MCF 10A (cell line): ENCODE measurements around the gene CDH10. TPM values are rescaled to one million over a fixed set of nuclear protein-coding genes. Genes with fewer than 3 reads are reported as not detected.

ENCODE experiments used
- BruUV-seq: library from RNA; stranded (reverse); fragments of 400-500 nt; replicated peaks from 2 replicates; lab custom pipeline; 2021; lab: Mats Ljungman, UMichigan
- CTCF ChIA-PET: fragments of 300-600 bp; sonication (Branson Sonifier 250); formaldehyde crosslinking; extraction: SDS; loops from one replicate; lab custom pipeline; 2021; ENCODE audit warnings: antibody characterized with exemption, inconsistent platforms; lab: Yijun Ruan, JAX
- POLR2A ChIA-PET: fragments of 300-600, 350-650 bp; sonication (Branson Sonifier 250); formaldehyde crosslinking; extraction: SDS; loops from one replicate; lab custom pipeline; 2020; ENCODE audit warnings: antibody characterized with exemption, inconsistent platforms; lab: Yijun Ruan, JAX
- DNase-seq: peaks from one replicate; pipeline ENCODE4 v3.0.0-alpha.2; 2018; ENCODE audit not compliant: unreplicated experiment
- H3K27ac Mint-ChIP-seq: one replicate; pipeline ENCODE4 v1.8.0; 2022; ENCODE audit warnings: mild to moderate bottlenecking, low read depth, mixed read lengths; ENCODE audit not compliant: unreplicated experiment
- H3K27me3 Mint-ChIP-seq: one replicate; pipeline ENCODE4 v1.8.0; 2022; ENCODE audit warnings: mixed read lengths; ENCODE audit not compliant: insufficient read depth, unreplicated experiment
- H3K36me3 Mint-ChIP-seq: one replicate; pipeline ENCODE4 v1.8.0; 2022; ENCODE audit warnings: mild to moderate bottlenecking, moderate library complexity, mixed read lengths; ENCODE audit not compliant: insufficient read depth, unreplicated experiment
- H3K4me1 Mint-ChIP-seq: one replicate; pipeline ENCODE4 v1.8.0; 2022; ENCODE audit warnings: mixed read lengths; ENCODE audit not compliant: insufficient read depth, unreplicated experiment
- H3K4me3 Mint-ChIP-seq: one replicate; pipeline ENCODE4 v1.8.0; 2022; ENCODE audit warnings: mild to moderate bottlenecking, moderate library complexity, mixed read lengths; ENCODE audit not compliant: unreplicated experiment
- H3K9me3 Mint-ChIP-seq: one replicate; pipeline ENCODE4 v1.8.0; 2022; ENCODE audit warnings: mixed read lengths; ENCODE audit not compliant: unreplicated experiment
- intact Hi-C: fragments of 100-400 bp; cut with micrococcal nuclease; formaldehyde crosslinking; loops from 2 replicates; pipeline ENCODE4 v1.14.1; 2022
- total RNA-seq: library from RNA; stranded (reverse); gene quantifications from 2 replicates; pipeline ENCODE4 v1.2.3, GENCODE V29; 2022
- TF ChIP-seq, protein P1 (sequence below): fragments of 200-600 bp; IDR thresholded peaks from one replicate; pipeline ENCODE4 v1.8.0; 2022; ENCODE audit warnings: antibody characterized with exemption, mild to moderate bottlenecking; ENCODE audit not compliant: unreplicated experiment

CDH10 gene
- total RNA-seq, 1 experiment from 2014 or later: 0.33 TPM

- no TSS peak for BruUV-seq
- ChIA-PET POLR2A (no interaction called here), CTCF (interaction anchor here (0.6 to 0.7 kb wide), 2 partner anchors 42 to 203 kb away, joined by 3 read pairs; no protein-coding TSS in a partner anchor)
- TF ChIP-seq, protein P1, sequence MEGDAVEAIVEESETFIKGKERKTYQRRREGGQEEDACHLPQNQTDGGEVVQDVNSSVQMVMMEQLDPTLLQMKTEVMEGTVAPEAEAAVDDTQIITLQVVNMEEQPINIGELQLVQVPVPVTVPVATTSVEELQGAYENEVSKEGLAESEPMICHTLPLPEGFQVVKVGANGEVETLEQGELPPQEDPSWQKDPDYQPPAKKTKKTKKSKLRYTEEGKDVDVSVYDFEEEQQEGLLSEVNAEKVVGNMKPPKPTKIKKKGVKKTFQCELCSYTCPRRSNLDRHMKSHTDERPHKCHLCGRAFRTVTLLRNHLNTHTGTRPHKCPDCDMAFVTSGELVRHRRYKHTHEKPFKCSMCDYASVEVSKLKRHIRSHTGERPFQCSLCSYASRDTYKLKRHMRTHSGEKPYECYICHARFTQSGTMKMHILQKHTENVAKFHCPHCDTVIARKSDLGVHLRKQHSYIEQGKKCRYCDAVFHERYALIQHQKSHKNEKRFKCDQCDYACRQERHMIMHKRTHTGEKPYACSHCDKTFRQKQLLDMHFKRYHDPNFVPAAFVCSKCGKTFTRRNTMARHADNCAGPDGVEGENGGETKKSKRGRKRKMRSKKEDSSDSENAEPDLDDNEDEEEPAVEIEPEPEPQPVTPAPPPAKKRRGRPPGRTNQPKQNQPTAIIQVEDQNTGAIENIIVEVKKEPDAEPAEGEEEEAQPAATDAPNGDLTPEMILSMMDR: no peak
- intact Hi-C loops: no loop called here
- Mint-ChIP-seq H3K4me1 (no peaks in the 10 kb centered on the region), H3K36me3 (no peaks in the 10 kb centered on the region), H3K4me3 (no peak overlapping the region), H3K9me3 (no peaks in the 10 kb centered on the region), H3K27me3 (no peaks in the 10 kb centered on the region), H3K27ac (no peak overlapping the region)
- no peak for DNase-seq
These were observed 157.2 kb downstream of the CDH10 start for GRCh38 chr5:24487368-24488229.

- Mint-ChIP-seq H3K4me3 (no peak overlapping the region), H3K27me3 (no peaks in the 10 kb centered on the region), H3K27ac (no peak overlapping the region), H3K4me1 (no peaks in the 10 kb centered on the region), H3K9me3 (no peaks in the 10 kb centered on the region), H3K36me3 (no peaks in the 10 kb centered on the region)
- DNase-seq: no peak
- POLR2A ChIA-PET: interaction anchor here (1.1 kb wide), 1 partner anchor 21 kb away, joined by 3 read pairs; no protein-coding TSS in a partner anchor
- TF ChIP-seq, protein P1: no peak
- CTCF ChIA-PET: no interaction called here
- intact Hi-C loops: no loop called here
- no TSS peak for BruUV-seq
These were observed 163.8 kb downstream of the CDH10 start for GRCh38 chr5:24480952-24481351.

- H3K27ac Mint-ChIP-seq: no peak overlapping the region
- no peak overlapping the region for H3K4me3 Mint-ChIP-seq
- no peaks in the 10 kb centered on the region for H3K9me3 Mint-ChIP-seq
- TF ChIP-seq, protein P1: no peak
- POLR2A ChIA-PET: interaction anchor here (0.7 kb wide), 1 partner anchor 11 kb away, joined by 4 read pairs; no protein-coding TSS in a partner anchor
- no peaks in the 10 kb centered on the region for H3K36me3 Mint-ChIP-seq
- no peak for DNase-seq
- no peaks in the 10 kb centered on the region for H3K4me1 Mint-ChIP-seq
- no TSS peak for BruUV-seq
- intact Hi-C loops: no loop called here
- no peaks in the 10 kb centered on the region for H3K27me3 Mint-ChIP-seq
- CTCF ChIA-PET: interaction anchor here (0.6 to 0.7 kb wide), 2 partner anchors 32 to 133 kb away, joined by 3 to 5 read pairs; no protein-coding TSS in a partner anchor
These were observed 166.8 kb downstream of the CDH10 start for GRCh38 chr5:24477958-24478357.

DNA sequence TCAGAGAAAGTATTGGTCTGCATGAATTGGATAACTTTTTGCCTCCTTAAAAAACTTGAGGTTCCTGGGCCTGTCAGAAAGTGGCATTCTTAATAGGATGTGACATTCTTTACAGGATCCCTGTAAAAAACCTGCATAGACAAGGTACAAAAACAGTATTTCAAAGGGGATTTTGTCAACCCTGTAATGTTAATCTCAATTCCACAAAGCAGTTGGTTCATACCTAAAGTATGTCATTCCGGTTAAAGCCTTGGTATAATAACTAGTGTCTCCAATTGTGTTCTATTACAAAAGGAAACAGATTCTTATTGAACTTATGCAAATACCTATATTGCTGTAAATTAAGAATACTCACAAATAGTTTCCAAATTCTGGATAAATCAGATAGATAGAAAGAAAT is 169.7 kb downstream of the CDH10 start:
- TF ChIP-seq, protein P1: no peak
- DNase-seq: no peak
- ChIA-PET CTCF (interaction anchor here (0.5 kb wide), 1 partner anchor 17 kb away, joined by 3 read pairs; no protein-coding TSS in a partner anchor), POLR2A (no interaction called here)
- no peaks in the 10 kb centered on the region for H3K9me3 Mint-ChIP-seq
- H3K36me3 Mint-ChIP-seq: no peaks in the 10 kb centered on the region
- H3K27me3 Mint-ChIP-seq: no peaks in the 10 kb centered on the region
- H3K27ac Mint-ChIP-seq: no peak overlapping the region
- intact Hi-C loops: no loop called here
- no peak overlapping the region for H3K4me3 Mint-ChIP-seq
- H3K4me1 Mint-ChIP-seq: no peaks in the 10 kb centered on the region
- no TSS peak for BruUV-seq
